ENCODE measurements around the gene LOXL1. TPM values are rescaled to one million over a fixed set of nuclear protein-coding genes. Genes with fewer than 3 reads are reported as not detected.

Gene LOXL1
- total and polyA plus RNA-seq, 2 donors = 6.6 to 6.7 TPM

DNA sequence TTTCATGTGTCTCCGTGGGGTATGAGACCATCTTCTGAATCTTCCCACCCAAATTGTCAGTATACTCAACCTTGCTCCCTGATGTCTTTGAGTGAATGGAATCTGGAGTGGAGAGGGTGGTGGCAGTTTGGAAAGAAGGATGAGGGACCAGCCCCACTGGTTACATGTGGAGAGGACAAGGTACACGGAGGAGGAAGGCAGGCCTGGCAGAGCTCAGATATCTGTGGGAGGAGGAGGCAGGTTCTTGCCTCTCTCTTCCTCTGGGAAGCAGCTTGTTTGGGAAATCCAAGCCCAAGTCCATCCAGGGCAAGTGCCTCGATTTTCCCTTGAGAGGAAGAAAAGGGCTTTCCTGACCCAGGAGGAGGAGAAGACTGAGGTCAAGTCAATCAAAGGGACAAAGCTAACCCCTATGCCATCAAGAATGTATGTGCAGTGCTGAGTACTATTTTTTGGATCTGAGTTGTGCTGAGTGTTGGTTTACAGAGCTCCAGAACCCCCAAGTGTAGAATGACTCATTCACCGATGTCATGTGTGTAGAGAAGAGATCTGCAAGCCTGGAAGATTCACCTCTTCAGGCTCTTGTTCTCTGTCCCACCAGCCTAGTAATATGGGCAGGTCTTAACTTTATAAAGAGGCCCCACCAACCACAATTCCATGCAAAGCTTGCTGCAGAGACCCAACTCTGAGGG lies 19.8 kb upstream of the LOXL1 start:
- Histone ChIP-seq H3K27me3 (ENCODE audit: control insufficient read depth in 2 of 2, insufficient read depth in 1 of 2, low read length in 1 of 2) (no peaks in the 10 kb centered on the region), H3K4me3 (ENCODE audit: low read length in 2 of 2) (no peak overlapping the region), H3K9me3 (ENCODE audit: control insufficient read depth in 2 of 2, insufficient read depth in 1 of 2, low read length in 1 of 2) (peaks cover 0 to 5% of the 10 kb centered on the region in 2 donors), H3K36me3 (ENCODE audit: control insufficient read depth in 2 of 2, insufficient read depth in 2 of 2, low read length in 1 of 2) (no peaks in the 10 kb centered on the region), H3K4me1 (ENCODE audit: control insufficient read depth in 2 of 2, insufficient read depth in 2 of 2, low read length in 2 of 2) (no peaks in the 10 kb centered on the region), H3K27ac (ENCODE audit: low read depth in 1 of 2, low read length in 1 of 2) (no peak overlapping the region)
- WGBS = 89% methylated on average over 4 of the region's 4 CpGs
- no peak for DNase-seq (ENCODE audit: low read depth in 6 of 9, low spot score in 9 of 9)

DNA sequence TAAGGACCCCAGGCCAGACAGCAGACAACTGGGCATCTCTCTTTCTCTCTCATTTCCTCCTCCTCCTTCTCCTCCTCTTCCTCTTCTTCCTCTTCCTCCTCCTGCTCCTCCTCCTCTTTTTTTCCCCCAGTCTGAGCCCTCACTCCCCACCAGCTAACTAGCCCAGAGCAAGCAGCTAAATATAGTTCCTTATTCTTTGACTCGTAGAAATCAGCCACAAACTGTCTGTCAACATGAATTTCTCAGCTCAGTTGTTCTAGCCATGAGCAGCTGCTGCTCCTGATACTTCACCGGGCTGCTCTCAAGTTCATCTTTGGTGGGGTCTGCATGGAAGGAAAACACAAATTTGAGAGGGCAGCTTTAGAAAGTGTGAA lies 19.2 kb upstream of the LOXL1 start:
- Histone ChIP-seq H3K4me3 (ENCODE audit: low read length in 2 of 2) (no peak overlapping the region), H3K9me3 (ENCODE audit: control insufficient read depth in 2 of 2, insufficient read depth in 1 of 2, low read length in 1 of 2) (peaks cover 0 to 5% of the 10 kb centered on the region in 2 donors), H3K4me1 (ENCODE audit: control insufficient read depth in 2 of 2, insufficient read depth in 2 of 2, low read length in 2 of 2) (no peaks in the 10 kb centered on the region), H3K36me3 (ENCODE audit: control insufficient read depth in 2 of 2, insufficient read depth in 2 of 2, low read length in 1 of 2) (no peaks in the 10 kb centered on the region), H3K27ac (ENCODE audit: low read depth in 1 of 2, low read length in 1 of 2) (no peak overlapping the region), H3K27me3 (ENCODE audit: control insufficient read depth in 2 of 2, insufficient read depth in 1 of 2, low read length in 1 of 2) (no peaks in the 10 kb centered on the region)
- DNase-seq (ENCODE audit: low read depth in 6 of 9, low spot score in 9 of 9) = no peak
- 10% methylated on average over 2 of the region's 2 CpGs for WGBS

GRCh38 chr15:73908030-73908821 lies 18.0 kb upstream of the LOXL1 start:
- Histone ChIP-seq H3K36me3 (ENCODE audit: control insufficient read depth in 2 of 2, insufficient read depth in 2 of 2, low read length in 1 of 2) (no peaks in the 10 kb centered on the region), H3K9me3 (ENCODE audit: control insufficient read depth in 2 of 2, insufficient read depth in 1 of 2, low read length in 1 of 2) (peaks cover 0 to 5% of the 10 kb centered on the region in 2 donors), H3K27me3 (ENCODE audit: control insufficient read depth in 2 of 2, insufficient read depth in 1 of 2, low read length in 1 of 2) (no peaks in the 10 kb centered on the region), H3K4me3 (ENCODE audit: low read length in 2 of 2) (no peak overlapping the region), H3K27ac (ENCODE audit: low read depth in 1 of 2, low read length in 1 of 2) (no peak overlapping the region), H3K4me1 (ENCODE audit: control insufficient read depth in 2 of 2, insufficient read depth in 2 of 2, low read length in 2 of 2) (no peaks in the 10 kb centered on the region)
- peak in 8 of 9 donors; percentile 39 to 82 (median 67) for DNase-seq (ENCODE audit: low read depth in 6 of 9, low spot score in 9 of 9)
- 33% methylated on average over 7 of the region's 7 CpGs for WGBS

- no peak overlapping the region for H3K27ac ChIP-seq (ENCODE audit: low read depth in 1 of 2, low read length in 1 of 2)
- H3K36me3 ChIP-seq (ENCODE audit: control insufficient read depth in 2 of 2, insufficient read depth in 2 of 2, low read length in 1 of 2) = no peaks in the 10 kb centered on the region
- DNase-seq (ENCODE audit: low read depth in 6 of 9, low spot score in 9 of 9) = no peak
- H3K4me3 ChIP-seq (ENCODE audit: low read length in 2 of 2) = no peak overlapping the region
- H3K4me1 ChIP-seq (ENCODE audit: control insufficient read depth in 2 of 2, insufficient read depth in 2 of 2, low read length in 2 of 2) = no peaks in the 10 kb centered on the region
- WGBS = 96% methylated on average over 2 of the region's 2 CpGs
- peaks cover 0 to 5% of the 10 kb centered on the region in 2 donors for H3K9me3 ChIP-seq (ENCODE audit: control insufficient read depth in 2 of 2, insufficient read depth in 1 of 2, low read length in 1 of 2)
- no peaks in the 10 kb centered on the region for H3K27me3 ChIP-seq (ENCODE audit: control insufficient read depth in 2 of 2, insufficient read depth in 1 of 2, low read length in 1 of 2)
These were observed 17.5 kb upstream of the LOXL1 start for GRCh38 chr15:73908822-73909122.

GRCh38 chr15:73909651-73910050 lies 16.6 kb upstream of the LOXL1 start:
- no peak overlapping the region for H3K4me3 ChIP-seq (ENCODE audit: low read length in 2 of 2)
- peaks cover 0 to 2% of the 10 kb centered on the region in 2 donors for H3K27me3 ChIP-seq (ENCODE audit: control insufficient read depth in 2 of 2, insufficient read depth in 1 of 2, low read length in 1 of 2)
- WGBS = 98% methylated on average over 2 of the region's 2 CpGs
- no peaks in the 10 kb centered on the region for H3K4me1 ChIP-seq (ENCODE audit: control insufficient read depth in 2 of 2, insufficient read depth in 2 of 2, low read length in 2 of 2)
- H3K27ac ChIP-seq (ENCODE audit: low read depth in 1 of 2, low read length in 1 of 2) = no peak overlapping the region
- DNase-seq (ENCODE audit: low read depth in 6 of 9, low spot score in 9 of 9) = no peak
- H3K9me3 ChIP-seq (ENCODE audit: control insufficient read depth in 2 of 2, insufficient read depth in 1 of 2, low read length in 1 of 2) = peaks cover 0 to 5% of the 10 kb centered on the region in 2 donors
- no peaks in the 10 kb centered on the region for H3K36me3 ChIP-seq (ENCODE audit: control insufficient read depth in 2 of 2, insufficient read depth in 2 of 2, low read length in 1 of 2)

DNA sequence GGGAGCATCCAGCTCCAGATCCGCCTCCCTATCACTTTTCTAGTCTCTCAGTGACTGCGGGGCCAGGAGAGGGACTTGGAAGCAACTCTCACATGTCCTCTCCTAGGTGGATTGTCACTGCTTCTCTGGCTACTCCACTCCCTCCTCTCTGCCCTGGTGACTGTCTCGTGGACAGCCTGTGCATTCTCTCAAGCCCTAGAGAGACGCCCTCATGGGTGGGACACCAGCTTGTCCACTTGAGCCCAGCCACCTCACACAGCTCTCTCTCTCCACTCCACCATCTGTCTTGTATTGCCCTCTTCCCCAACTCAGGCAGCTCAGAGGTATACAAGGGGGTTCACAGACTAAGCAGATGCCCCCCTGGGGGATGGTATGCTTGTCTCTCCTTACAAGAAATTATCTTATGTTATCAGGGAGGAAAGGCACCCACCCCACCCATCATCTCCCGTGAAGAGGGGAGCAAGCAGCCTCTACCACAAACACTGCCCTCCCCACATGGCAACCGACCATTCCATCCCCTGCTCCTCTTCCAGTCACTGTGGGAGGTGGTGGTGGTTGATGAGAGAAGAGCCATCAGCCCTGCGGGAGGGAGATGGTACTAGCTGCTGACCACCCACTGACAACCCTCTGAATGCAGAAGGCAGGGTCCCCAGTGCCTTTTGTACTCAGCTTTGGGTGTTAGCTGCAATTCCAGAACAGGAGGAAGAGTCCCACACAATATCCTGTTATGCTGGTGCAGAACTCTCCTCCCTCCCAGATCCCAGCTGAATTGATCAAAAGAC lies 15.5 kb upstream of the LOXL1 start:
- WGBS = 92% methylated on average over 7 of the region's 7 CpGs
- H3K9me3 ChIP-seq (ENCODE audit: control insufficient read depth in 2 of 2, insufficient read depth in 1 of 2, low read length in 1 of 2) = peaks cover 0 to 5% of the 10 kb centered on the region in 2 donors

GRCh38 chr15:73912030-73912596 lies 14.1 kb upstream of the LOXL1 start:
- no peak for DNase-seq (ENCODE audit: low read depth in 6 of 9, low spot score in 9 of 9)
- WGBS = 87% methylated on average over 7 of the region's 7 CpGs
- Histone ChIP-seq H3K4me1 (ENCODE audit: control insufficient read depth in 2 of 2, insufficient read depth in 2 of 2, low read length in 2 of 2) (no peaks in the 10 kb centered on the region), H3K27ac (ENCODE audit: low read depth in 1 of 2, low read length in 1 of 2) (no peak overlapping the region), H3K9me3 (ENCODE audit: control insufficient read depth in 2 of 2, insufficient read depth in 1 of 2, low read length in 1 of 2) (peaks cover 0 to 8% of the 10 kb centered on the region in 2 donors), H3K36me3 (ENCODE audit: control insufficient read depth in 2 of 2, insufficient read depth in 2 of 2, low read length in 1 of 2) (peaks cover 0 to 4% of the 10 kb centered on the region in 2 donors), H3K4me3 (ENCODE audit: low read length in 2 of 2) (no peak overlapping the region), H3K27me3 (ENCODE audit: control insufficient read depth in 2 of 2, insufficient read depth in 1 of 2, low read length in 1 of 2) (peaks cover 0 to 2% of the 10 kb centered on the region in 2 donors)

More for the DNA sequence above, 15.5 kb upstream of the LOXL1 start:
- Histone ChIP-seq H3K36me3 (ENCODE audit: control insufficient read depth in 2 of 2, insufficient read depth in 2 of 2, low read length in 1 of 2) (no peaks in the 10 kb centered on the region), H3K4me1 (ENCODE audit: control insufficient read depth in 2 of 2, insufficient read depth in 2 of 2, low read length in 2 of 2) (no peaks in the 10 kb centered on the region), H3K27me3 (ENCODE audit: control insufficient read depth in 2 of 2, insufficient read depth in 1 of 2, low read length in 1 of 2) (peaks cover 0 to 2% of the 10 kb centered on the region in 2 donors), H3K4me3 (ENCODE audit: low read length in 2 of 2) (no peak overlapping the region), H3K27ac (ENCODE audit: low read depth in 1 of 2, low read length in 1 of 2) (no peak overlapping the region)
- DNase-seq (ENCODE audit: low read depth in 6 of 9, low spot score in 9 of 9) = no peak

GRCh38 chr15:73914145-73914544 lies 12.1 kb upstream of the LOXL1 start:
- Histone ChIP-seq H3K4me1 (ENCODE audit: control insufficient read depth in 2 of 2, insufficient read depth in 2 of 2, low read length in 2 of 2) (no peaks in the 10 kb centered on the region), H3K27ac (ENCODE audit: low read depth in 1 of 2, low read length in 1 of 2) (no peak overlapping the region), H3K9me3 (ENCODE audit: control insufficient read depth in 2 of 2, insufficient read depth in 1 of 2, low read length in 1 of 2) (peaks cover 0 to 7% of the 10 kb centered on the region in 2 donors), H3K36me3 (ENCODE audit: control insufficient read depth in 2 of 2, insufficient read depth in 2 of 2, low read length in 1 of 2) (peaks cover 0 to 4% of the 10 kb centered on the region in 2 donors), H3K4me3 (ENCODE audit: low read length in 2 of 2) (no peak overlapping the region), H3K27me3 (ENCODE audit: control insufficient read depth in 2 of 2, insufficient read depth in 1 of 2, low read length in 1 of 2) (peaks cover 0 to 2% of the 10 kb centered on the region in 2 donors)
- no peak for DNase-seq (ENCODE audit: low read depth in 6 of 9, low spot score in 9 of 9)
- WGBS = 17% methylated on average over 3 of the region's 3 CpGs

Measured in thymus (tissue), 11 donors.